Activated CD8-positive, alpha-beta memory T cell treated with anti-CD3 and anti-CD28 coated beads, Interleukin-2, amount 10 ng/mL, durations not matched to agents 7 days and 5 days (primary cell): Measurements from ENCODE around the gene FUT8. TPM values are rescaled to one million over a fixed set of nuclear protein-coding genes. Genes with fewer than 3 reads are reported as not detected.
A peak's percentile ranks its signal among the peaks of the same experiment; 100 is the strongest.

ENCODE experiments used
- ATAC-seq: fragments of 150-1000 bp; cut with Tn5 transposase; one replicate; pipeline ENCODE4 v1.10.0; 2021; ENCODE audit warnings: moderate library complexity
- CTCF ChIA-PET: fragments of 350-600 bp; sonication (Branson Sonifier 250); formaldehyde crosslinking; loops from one replicate; lab custom pipeline; 2021; ENCODE audit warnings: antibody characterized with exemption; lab: Charles Lee
- DNase-seq: peaks from one replicate; pipeline ENCODE4 v3.0.0-alpha.2; 2020
- H3K27ac Mint-ChIP-seq: one replicate; pipeline ENCODE4 v1.8.0; 2021; ENCODE audit warnings: mild to moderate bottlenecking, mixed read lengths
- H3K27me3 Mint-ChIP-seq: one replicate; pipeline ENCODE4 v1.8.0; 2021; ENCODE audit warnings: mixed read lengths
- H3K36me3 Mint-ChIP-seq: one replicate; pipeline ENCODE4 v1.8.0; 2021; ENCODE audit warnings: mild to moderate bottlenecking, mixed read lengths
- H3K4me1 Mint-ChIP-seq: one replicate; pipeline ENCODE4 v1.8.0; 2021; ENCODE audit warnings: mixed read lengths
- H3K4me3 Mint-ChIP-seq: one replicate; pipeline ENCODE4 v1.8.0; 2021; ENCODE audit warnings: mild to moderate bottlenecking, moderate library complexity, mixed read lengths
- H3K9me3 Mint-ChIP-seq: one replicate; pipeline ENCODE4 v1.8.0; 2022; ENCODE audit warnings: low read depth, mixed read lengths
- total RNA-seq, 2 experiments: library from RNA; stranded (reverse); gene quantifications; one replicate each; pipeline ENCODE4 v1.2.3, GENCODE V29; 2021

The FUT8 gene
- total RNA-seq, 2 experiments from 2014 or later: 114 to 161 TPM

DNA sequence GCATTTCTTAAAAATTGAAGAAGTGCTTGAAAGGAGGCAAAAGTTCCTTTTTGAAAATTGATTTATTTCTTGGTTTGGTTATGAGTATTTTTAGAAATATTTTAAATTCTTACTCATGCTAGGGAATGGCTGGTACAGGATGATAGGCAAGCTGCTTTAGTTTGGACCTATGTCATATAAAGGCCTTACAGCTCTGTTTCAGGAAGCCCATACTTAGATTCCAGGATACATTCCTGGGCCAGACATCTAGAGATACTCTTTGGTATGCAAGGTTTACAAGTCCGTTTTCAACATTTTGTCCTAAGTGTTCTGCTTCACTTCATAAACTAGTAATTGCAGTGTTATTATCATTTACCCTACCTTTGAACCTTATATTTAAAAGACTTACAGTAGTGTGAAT, 186.8 kb downstream of the FUT8 start:
- no peaks in the 10 kb centered on the region for H3K9me3 Mint-ChIP-seq
- no peaks in the 10 kb centered on the region for H3K4me1 Mint-ChIP-seq
- no peak for DNase-seq

DNA sequence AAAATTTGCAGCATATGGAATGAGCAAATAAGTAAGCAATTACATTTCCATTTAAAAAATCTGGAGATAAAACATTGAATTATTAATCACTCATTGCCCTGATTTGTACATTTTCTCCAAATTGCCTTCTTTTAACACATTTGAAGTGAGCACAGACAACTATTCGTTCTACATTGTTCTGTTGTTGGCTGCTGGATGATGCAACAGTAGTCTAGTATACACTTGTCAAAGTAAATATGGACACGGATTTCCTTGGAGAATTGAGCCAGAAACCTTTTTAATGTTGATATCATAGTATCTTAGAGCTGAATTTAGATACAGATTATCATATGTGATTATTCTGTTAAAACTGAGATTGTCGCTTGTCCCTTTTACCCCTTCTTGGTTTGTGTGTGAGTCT, 188.2 kb downstream of the FUT8 start:
- Mint-ChIP-seq H3K27me3 (no peaks in the 10 kb centered on the region), H3K9me3 (no peaks in the 10 kb centered on the region), H3K36me3 (peaks cover 2% of the 10 kb centered on the region), H3K4me3 (no peak overlapping the region), H3K27ac (no peak overlapping the region), H3K4me1 (peaks cover 3% of the 10 kb centered on the region)
- no peak for DNase-seq
- CTCF ChIA-PET: interaction anchor here (1.1 to 1.3 kb wide), 2 partner anchors 23 to 189 kb away, joined by 3 read pairs; no protein-coding TSS in a partner anchor
- no peak for ATAC-seq

More for the DNA sequence above, 186.8 kb downstream of the FUT8 start:
- no peak for ATAC-seq
- H3K36me3 Mint-ChIP-seq: peaks cover 8% of the 10 kb centered on the region
- no peaks in the 10 kb centered on the region for H3K27me3 Mint-ChIP-seq
- no peak overlapping the region for H3K27ac Mint-ChIP-seq
- no peak overlapping the region for H3K4me3 Mint-ChIP-seq
- CTCF ChIA-PET: no interaction called here

DNA sequence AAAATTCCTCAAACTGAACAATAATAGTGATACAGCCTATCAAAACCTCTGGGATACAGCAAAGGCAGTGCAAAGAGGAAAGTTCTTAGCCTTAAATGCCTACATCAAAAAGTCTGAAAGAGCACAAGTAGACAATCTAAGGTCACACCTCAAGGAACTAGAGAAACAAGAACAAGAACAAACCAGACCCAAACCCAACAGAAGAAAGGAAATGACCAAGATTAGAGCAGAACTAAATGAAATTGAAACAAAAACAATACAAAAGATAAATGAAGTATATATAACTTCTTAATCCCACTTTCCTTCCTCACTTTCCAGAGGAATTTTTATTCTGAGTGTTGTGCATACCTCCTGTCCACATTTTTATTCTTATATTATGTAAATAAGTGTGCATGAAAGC, 192.0 kb downstream of the FUT8 start:
- DNase-seq: no peak
- no peaks in the 10 kb centered on the region for H3K9me3 Mint-ChIP-seq
- H3K4me1 Mint-ChIP-seq: peaks cover 4% of the 10 kb centered on the region
- no peaks in the 10 kb centered on the region for H3K27me3 Mint-ChIP-seq
- ATAC-seq: no peak
- H3K36me3 Mint-ChIP-seq: peaks cover 3% of the 10 kb centered on the region
- H3K27ac Mint-ChIP-seq: no peak overlapping the region
- H3K4me3 Mint-ChIP-seq: no peak overlapping the region
- CTCF ChIA-PET: no interaction called here

DNA sequence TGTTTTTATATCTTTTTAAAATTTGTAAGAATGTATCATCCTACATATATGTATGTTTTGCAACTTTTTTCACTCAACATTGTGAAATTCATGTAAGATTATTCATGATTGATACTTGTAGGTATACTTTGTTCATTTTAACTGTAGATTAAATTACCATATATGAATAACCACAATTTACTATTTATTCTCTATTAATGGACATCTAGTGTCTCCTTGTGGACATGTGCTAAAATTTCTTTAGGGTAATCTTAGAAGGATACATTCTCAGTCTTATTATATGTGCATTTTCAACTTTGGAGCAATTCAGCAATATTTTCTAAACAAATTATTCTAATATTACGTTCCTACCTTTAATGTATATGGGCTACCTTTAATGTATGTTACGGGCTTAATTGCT, 192.4 kb downstream of the FUT8 start:
- CTCF ChIA-PET: no interaction called here
- no peaks in the 10 kb centered on the region for H3K27me3 Mint-ChIP-seq
- peaks cover 4% of the 10 kb centered on the region for H3K36me3 Mint-ChIP-seq
- H3K4me3 Mint-ChIP-seq: no peak overlapping the region
- H3K9me3 Mint-ChIP-seq: no peaks in the 10 kb centered on the region
- ATAC-seq (no peak), DNase-seq (no peak)
- no peak overlapping the region for H3K27ac Mint-ChIP-seq
- H3K4me1 Mint-ChIP-seq: peaks cover 4% of the 10 kb centered on the region

DNA sequence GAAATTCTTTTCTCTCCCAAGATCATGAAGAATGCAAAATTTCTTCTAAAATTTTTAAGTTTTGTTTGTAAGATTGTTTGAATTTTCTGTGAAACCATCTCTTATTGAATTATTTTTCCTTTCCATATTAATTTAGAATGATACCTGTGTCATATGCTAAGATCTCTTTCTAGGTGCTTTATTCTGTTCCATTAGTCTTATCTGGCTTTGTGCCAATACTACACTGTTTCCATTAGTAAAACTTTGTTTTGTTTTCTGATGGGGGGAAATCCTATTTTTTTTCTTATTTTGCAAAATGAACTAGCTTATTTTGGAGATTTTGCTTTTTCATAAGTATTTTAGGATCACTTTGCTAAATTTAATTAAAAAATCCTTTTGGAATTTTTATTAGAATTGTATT, 193.9 kb downstream of the FUT8 start:
- Mint-ChIP-seq H3K4me3 (no peak overlapping the region), H3K4me1 (peaks cover 4% of the 10 kb centered on the region), H3K27ac (no peak overlapping the region), H3K27me3 (no peaks in the 10 kb centered on the region), H3K9me3 (no peaks in the 10 kb centered on the region), H3K36me3 (peaks cover 6% of the 10 kb centered on the region)
- ATAC-seq (no peak), DNase-seq (no peak)
- CTCF ChIA-PET: no interaction called here

DNA sequence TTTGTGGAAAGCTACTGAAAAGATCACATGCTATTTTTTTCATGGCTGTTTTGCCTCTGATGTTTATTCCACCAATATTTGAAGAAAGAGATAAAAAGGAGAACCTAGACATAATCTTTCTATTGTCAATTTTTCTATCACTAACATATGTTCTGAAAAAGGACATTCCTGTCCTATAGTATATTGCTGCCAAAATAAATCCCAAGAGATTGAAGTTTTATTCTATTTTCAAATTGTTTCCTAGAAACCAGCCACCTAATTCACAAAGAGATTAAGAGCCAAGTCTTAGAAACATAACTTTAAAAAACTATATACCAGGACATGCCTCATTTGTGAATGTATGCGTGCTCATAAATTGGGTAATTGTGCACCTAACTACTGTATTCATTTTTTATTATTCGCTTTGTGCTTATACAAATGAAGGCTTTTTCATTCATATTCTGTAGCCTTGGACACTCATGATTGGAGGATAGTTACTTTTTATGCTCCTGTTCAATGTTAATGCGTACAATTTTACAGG, 200.7 kb downstream of the FUT8 start:
- CTCF ChIA-PET: interaction anchor here (0.9 kb wide), 1 partner anchor 9 kb away, joined by 3 read pairs; no protein-coding TSS in a partner anchor
- H3K9me3 Mint-ChIP-seq: no peaks in the 10 kb centered on the region

DNA sequence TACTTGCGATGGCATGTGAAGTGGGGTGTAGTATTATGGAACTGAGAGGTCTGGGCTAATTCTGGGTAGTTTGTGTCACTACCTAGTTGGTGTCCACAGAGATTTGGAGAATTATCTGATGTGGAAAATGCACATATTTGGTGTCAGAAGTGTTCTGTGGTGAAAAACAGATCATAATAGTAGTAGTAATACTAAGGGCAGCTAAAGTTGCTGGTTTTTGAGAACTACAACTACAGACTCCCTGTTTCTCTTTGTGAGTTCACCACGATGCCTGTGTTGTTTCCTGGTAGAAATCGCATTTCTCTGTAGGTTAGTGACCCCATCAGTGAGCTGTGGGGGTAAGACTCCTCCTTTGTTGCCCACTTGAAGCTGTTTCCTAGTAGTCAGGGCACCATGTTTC, 206.5 kb downstream of the FUT8 start:
- ATAC-seq (no peak), DNase-seq (no peak)
- Mint-ChIP-seq H3K27ac (no peak overlapping the region), H3K4me3 (no peak overlapping the region), H3K4me1 (peaks cover 5% of the 10 kb centered on the region), H3K9me3 (no peaks in the 10 kb centered on the region), H3K27me3 (no peaks in the 10 kb centered on the region), H3K36me3 (peaks cover 37% of the 10 kb centered on the region)
- CTCF ChIA-PET: interaction anchor here (1.5 kb wide), 1 partner anchor 11 kb away, joined by 3 read pairs; no protein-coding TSS in a partner anchor

More for the DNA sequence above, 200.7 kb downstream of the FUT8 start:
- Mint-ChIP-seq H3K27me3 (no peaks in the 10 kb centered on the region), H3K4me3 (no peak overlapping the region), H3K4me1 (no peaks in the 10 kb centered on the region), H3K27ac (no peak overlapping the region), H3K36me3 (peaks cover 43% of the 10 kb centered on the region)
- ATAC-seq (no peak), DNase-seq (no peak)

DNA sequence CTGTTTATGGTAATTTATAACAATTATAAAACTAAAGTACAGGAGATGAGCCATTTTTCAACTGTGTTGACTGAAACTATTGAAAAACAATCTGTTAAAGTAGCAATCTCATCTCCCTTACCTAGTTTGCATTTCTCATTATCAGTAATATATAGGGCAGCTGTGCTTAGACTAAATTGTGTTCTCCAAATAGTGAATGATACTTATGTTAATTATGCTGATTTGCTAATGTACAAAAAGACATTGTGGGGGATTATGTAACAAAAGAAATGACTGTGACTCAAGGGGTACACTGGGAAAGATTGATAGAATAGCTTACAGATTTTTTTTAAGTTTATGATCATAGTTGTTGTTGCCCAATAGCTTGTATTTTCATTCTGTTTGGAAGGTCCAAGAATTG, 207.7 kb downstream of the FUT8 start:
- CTCF ChIA-PET: interaction anchor here (1.5 to 1.7 kb wide), 2 partner anchors 13 to 18 kb away, joined by 3 to 4 read pairs; no protein-coding TSS in a partner anchor
- no peaks in the 10 kb centered on the region for H3K9me3 Mint-ChIP-seq
- peaks cover 30% of the 10 kb centered on the region for H3K36me3 Mint-ChIP-seq
- DNase-seq (no peak), ATAC-seq (no peak)
- no peaks in the 10 kb centered on the region for H3K27me3 Mint-ChIP-seq
- H3K4me3 Mint-ChIP-seq: no peak overlapping the region
- H3K4me1 Mint-ChIP-seq: peaks cover 5% of the 10 kb centered on the region
- no peak overlapping the region for H3K27ac Mint-ChIP-seq

DNA sequence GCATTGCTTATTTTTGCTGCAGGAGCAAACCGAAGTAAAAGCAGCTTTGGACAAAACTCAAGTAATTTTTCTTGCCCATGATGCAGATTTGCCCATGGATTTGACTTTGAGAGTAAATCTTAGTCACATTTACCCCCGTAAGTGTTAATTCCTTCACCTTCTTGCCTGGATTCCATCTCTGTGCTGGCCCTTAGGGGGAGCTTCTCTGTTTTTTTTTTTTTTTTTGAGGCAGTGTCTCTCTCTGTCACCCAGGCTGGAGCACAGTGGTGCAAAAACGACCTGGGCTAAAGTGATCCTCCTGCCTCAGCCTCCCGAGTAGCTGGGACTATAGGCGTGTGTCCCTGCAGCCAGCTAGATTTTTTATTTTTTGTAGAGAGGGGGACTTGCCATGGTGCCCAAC, 210.2 kb downstream of the FUT8 start:
- no peak overlapping the region for H3K4me3 Mint-ChIP-seq
- no peaks in the 10 kb centered on the region for H3K27me3 Mint-ChIP-seq
- CTCF ChIA-PET: interaction anchor here (1.0 kb wide), 1 partner anchor 9 kb away, joined by 3 read pairs; no protein-coding TSS in a partner anchor
- no peaks in the 10 kb centered on the region for H3K9me3 Mint-ChIP-seq
- ATAC-seq (no peak), DNase-seq (no peak)
- peaks cover 5% of the 10 kb centered on the region for H3K4me1 Mint-ChIP-seq
- no peak overlapping the region for H3K27ac Mint-ChIP-seq
- H3K36me3 Mint-ChIP-seq: peaks cover 14% of the 10 kb centered on the region

DNA sequence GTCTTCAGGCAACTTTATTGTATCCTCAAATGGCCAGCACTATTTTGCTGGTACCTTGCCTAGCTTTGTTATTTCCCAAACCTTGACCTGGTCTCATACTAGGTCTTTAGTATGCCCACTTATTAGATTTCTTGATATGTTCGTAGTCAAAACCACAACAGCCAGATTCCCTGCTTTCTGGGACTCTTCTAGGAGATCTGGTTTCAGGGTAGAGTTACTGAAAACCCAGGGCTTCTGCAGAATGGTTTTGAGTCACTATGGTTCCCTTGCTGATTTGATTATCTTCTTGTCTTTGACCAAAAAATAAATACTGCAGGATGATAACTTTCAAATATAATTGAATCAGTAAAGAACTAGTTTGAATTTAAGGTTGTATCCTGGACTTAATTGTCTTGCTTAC, 211.2 kb downstream of the FUT8 start:
- no peak for ATAC-seq
- CTCF ChIA-PET: interaction anchor here (1.0 kb wide), 1 partner anchor 14 kb away, joined by 3 read pairs; no protein-coding TSS in a partner anchor

DNA sequence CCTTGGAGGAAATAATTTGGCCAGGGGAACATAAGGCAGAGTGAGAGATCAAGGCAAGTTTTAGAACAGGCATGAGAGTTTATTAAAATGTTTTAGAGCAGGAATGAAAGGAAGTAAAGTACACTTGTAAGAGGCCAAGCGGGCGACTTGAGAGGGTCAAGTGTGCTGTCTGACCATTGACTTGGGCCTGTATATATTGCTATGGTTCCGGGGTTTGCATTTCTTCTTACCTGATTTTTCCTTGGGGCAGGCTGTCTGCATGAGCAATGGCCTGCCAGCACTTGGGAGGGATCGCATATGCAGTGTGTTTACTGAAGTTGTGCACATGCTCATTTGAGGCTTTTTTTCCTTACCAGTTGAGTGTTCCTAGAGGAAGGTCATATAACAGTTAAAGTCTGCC, 214.8 kb downstream of the FUT8 start:
- Mint-ChIP-seq H3K27ac (no peak overlapping the region), H3K27me3 (no peaks in the 10 kb centered on the region), H3K36me3 (peaks cover 11% of the 10 kb centered on the region), H3K4me3 (no peak overlapping the region), H3K4me1 (peaks cover 6% of the 10 kb centered on the region), H3K9me3 (peaks cover under 1% of the 10 kb centered on the region)
- ATAC-seq: no peak
- DNase-seq: no peak
- CTCF ChIA-PET: interaction anchor here (0.7 to 1.8 kb wide), 3 partner anchors 10 to 214 kb away, joined by 3 to 6 read pairs (median 5); no protein-coding TSS in a partner anchor

More for the DNA sequence above, 211.2 kb downstream of the FUT8 start:
- H3K9me3 Mint-ChIP-seq: no peaks in the 10 kb centered on the region
- peaks cover 5% of the 10 kb centered on the region for H3K4me1 Mint-ChIP-seq
- no peak for DNase-seq
- H3K27me3 Mint-ChIP-seq: no peaks in the 10 kb centered on the region
- H3K36me3 Mint-ChIP-seq: peaks cover 10% of the 10 kb centered on the region
- no peak overlapping the region for H3K27ac Mint-ChIP-seq
- no peak overlapping the region for H3K4me3 Mint-ChIP-seq

DNA sequence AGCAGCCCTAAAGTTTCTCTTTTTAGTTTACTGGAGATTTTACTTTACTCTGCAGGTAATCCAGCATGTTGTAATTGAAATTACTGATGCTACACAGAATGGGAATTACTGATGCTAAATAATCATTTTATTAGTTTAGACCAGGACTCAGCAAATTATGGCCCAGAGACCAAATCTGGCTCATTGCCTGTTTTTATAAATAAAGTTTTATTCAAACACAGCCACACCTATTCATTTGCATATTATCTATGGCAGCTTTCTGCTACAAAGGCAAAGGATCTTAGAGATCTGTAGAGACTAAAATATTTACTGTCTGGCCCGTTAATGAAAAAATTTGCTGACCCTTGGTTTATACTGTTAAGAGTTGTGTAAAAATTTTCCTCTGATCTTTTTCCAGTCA, 216.1 kb downstream of the FUT8 start:
- no peak for ATAC-seq
- no peak for DNase-seq
- Mint-ChIP-seq H3K4me1 (peaks cover 9% of the 10 kb centered on the region), H3K4me3 (no peak overlapping the region), H3K27me3 (no peaks in the 10 kb centered on the region), H3K36me3 (peaks cover 19% of the 10 kb centered on the region), H3K9me3 (peaks cover 3% of the 10 kb centered on the region), H3K27ac (no peak overlapping the region)
- CTCF ChIA-PET: interaction anchor here (1.0 kb wide), 1 partner anchor 214 kb away, joined by 5 read pairs; no protein-coding TSS in a partner anchor

DNA sequence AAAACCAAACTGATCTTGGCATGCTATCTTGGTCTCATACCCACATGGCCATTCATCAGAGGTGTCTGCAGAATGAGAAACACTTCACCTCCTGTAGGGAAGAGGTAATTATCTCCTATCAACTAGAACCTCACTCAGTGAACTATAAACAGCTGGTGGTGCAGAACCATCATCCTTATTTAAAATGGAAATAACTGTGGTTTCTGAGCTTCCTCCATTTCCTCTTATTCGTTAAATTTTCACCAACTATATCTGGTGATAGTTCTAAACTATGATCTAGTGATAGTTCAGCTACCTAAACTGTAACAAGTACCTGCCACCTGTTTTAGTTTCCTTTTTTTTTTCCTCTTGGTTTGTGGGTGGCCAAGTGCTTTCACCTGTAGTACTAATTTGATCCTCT, 218.5 kb downstream of the FUT8 start:
- CTCF ChIA-PET: no interaction called here
- H3K4me1 Mint-ChIP-seq: peaks cover 21% of the 10 kb centered on the region
- DNase-seq (no peak), ATAC-seq (peak; percentile 23)
- no peaks in the 10 kb centered on the region for H3K27me3 Mint-ChIP-seq
- H3K4me3 Mint-ChIP-seq: no peak overlapping the region
- H3K27ac Mint-ChIP-seq: no peak overlapping the region
- peaks cover 3% of the 10 kb centered on the region for H3K9me3 Mint-ChIP-seq
- H3K36me3 Mint-ChIP-seq: peaks cover 34% of the 10 kb centered on the region

DNA sequence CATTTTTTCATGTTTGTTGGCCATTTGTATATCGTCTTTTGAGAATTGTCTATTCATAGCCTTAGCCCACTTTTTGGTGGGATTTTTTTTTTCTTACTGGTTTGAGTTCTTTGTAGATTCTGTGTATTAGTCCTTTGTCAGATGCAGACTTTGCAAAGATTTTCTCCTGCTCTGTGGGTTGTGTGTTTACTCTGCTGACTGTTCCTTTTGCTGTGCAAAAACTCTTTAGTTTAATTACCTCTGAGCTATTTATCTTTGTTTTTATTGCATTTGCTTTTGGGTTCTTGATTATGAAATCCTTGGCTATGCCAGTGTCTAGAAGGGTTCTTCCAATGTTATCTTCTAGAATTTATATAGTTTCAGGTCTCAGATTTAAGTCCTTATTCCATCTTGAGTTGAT, 220.0 kb downstream of the FUT8 start:
- peaks cover 35% of the 10 kb centered on the region for H3K4me1 Mint-ChIP-seq
- peaks cover 46% of the 10 kb centered on the region for H3K36me3 Mint-ChIP-seq
- H3K27me3 Mint-ChIP-seq: no peaks in the 10 kb centered on the region
- peaks cover 3% of the 10 kb centered on the region for H3K9me3 Mint-ChIP-seq
- ATAC-seq: no peak
- CTCF ChIA-PET: interaction anchor here (0.6 kb wide), 1 partner anchor 15 kb away, joined by 3 read pairs; no protein-coding TSS in a partner anchor
- DNase-seq: no peak
- H3K4me3 Mint-ChIP-seq: no peak overlapping the region
- H3K27ac Mint-ChIP-seq: no peak overlapping the region
